Gastrocnemius medialis (tissue), 4 donors: ENCODE measurements around the gene FGD4. TPM values are rescaled to one million over a fixed set of nuclear protein-coding genes. Genes with fewer than 3 reads are reported as not detected.

Experiments
- ATAC-seq, 2 donors: fragments of 150-250 bp; one replicate each; pipeline ENCODE4 v1.9.1; 2016
- DNase-seq, 2 donors: peaks; one replicate each; pipeline ENCODE4 v3.0.0-alpha.2; 2019
- H3K27ac ChIP-seq, 4 donors: fragments of 200-600 bp; sonication (generic); 1 replicate in 1 of 4; 2 replicates in 3 of 4; pipeline ENCODE4 v1.5.1; 2016 to 2018; ENCODE audit warnings: mild to moderate bottlenecking in 2 of 4, moderate library complexity in 1 of 4
- H3K27me3 ChIP-seq, 3 donors: fragments of 200-600 bp; sonication (generic) in 2 of 3; 1 replicate in 1 of 3; 2 replicates in 2 of 3; pipeline versions ENCODE4 v1.5.1 to v1.6.0; 2016 to 2019; ENCODE audit warnings: mild to moderate bottlenecking in 1 of 3, moderate library complexity in 1 of 3
- H3K36me3 ChIP-seq, 2 donors: fragments of 200-600 bp; sonication (generic) in 1 of 2; one replicate each; pipeline ENCODE4 v1.5.1; 2017 to 2018
- H3K4me1 ChIP-seq, 2 donors: fragments of 200-600 bp; sonication (generic) in 1 of 2; one replicate each; pipeline ENCODE4 v1.5.1; 2016 to 2017; ENCODE audit warnings: mild to moderate bottlenecking in 2 of 2
- H3K4me3 ChIP-seq, 4 donors: fragments of 200-600 bp; sonication (generic) in 3 of 4; 1 replicate in 1 of 4; 2 replicates in 3 of 4; pipeline ENCODE4 v1.5.1; 2016 to 2019; ENCODE audit warnings: mild to moderate bottlenecking in 2 of 4
- H3K9me3 ChIP-seq, 3 donors: fragments of 200-600 bp; sonication (generic) in 2 of 3; 1 replicate in 1 of 3; 2 replicates in 2 of 3; pipeline ENCODE4 v1.5.1; 2016 to 2019
- CTCF ChIP-seq, 5 experiments: fragments of 450-650 bp in 3 of 5; fragments of 200-600 bp in 2 of 5; sonication (generic) in 2 of 5; IDR thresholded peaks in 4 of 5; conservative IDR thresholded peaks in 1 of 5; 1 replicate in 4 of 5; 2 replicates in 1 of 5; pipeline ENCODE4 v1.5.1; 2016 to 2019; ENCODE audit warnings: antibody characterized with exemption in 5 of 5, mild to moderate bottlenecking in 3 of 5, moderate library complexity in 3 of 5
- POLR2A ChIP-seq, 2 donors: fragments of 450-650 bp; IDR thresholded peaks; one replicate each; pipeline ENCODE4 v1.6.1; 2017; ENCODE audit warnings: antibody characterized with exemption in 2 of 2, mild to moderate bottlenecking in 2 of 2, moderate library complexity in 2 of 2
- in situ Hi-C, 4 donors: fragments of 200-750 bp; cut with MboI; loops; one replicate each; pipeline versions ENCODE4 v1.15.0 to v1.8.0; 2017; ENCODE audit warnings: low sequenced_read_pairs in 4 of 4
- intact Hi-C: fragments of 100-400 bp; cut with DNase I; formaldehyde crosslinking; loops from one replicate; pipeline ENCODE4 v1.15.1; 2023; ENCODE audit warnings: low total_unique reads
- total RNA-seq, 4 donors: library from RNA; depleted of rRNA; stranded (reverse); fragments of >200 nt; gene quantifications; one replicate each; pipeline versions ENCODE4 v1.1.0 to v1.2.3, GENCODE V29; 2016

The FGD4 gene
- total RNA-seq, 4 donors from 2014 or later: 18.8 to 60.3 (median 40.8) TPM

GRCh38 chr12:32551058-32551457, 151.7 kb downstream of the FGD4 start:
- Histone ChIP-seq H3K4me3 (no peak overlapping the region), H3K4me1 (peaks cover 44 to 51% of the 10 kb centered on the region in 2 donors), H3K27ac (peak overlapping the region in 2 of 4 donors; percentile 18 to 26), H3K9me3 (no peaks in the 10 kb centered on the region), H3K27me3 (no peaks in the 10 kb centered on the region), H3K36me3 (no peaks in the 10 kb centered on the region)
- ATAC-seq (peak in 1 of 2 donors; percentile 5), DNase-seq (no peak)
- intact Hi-C loops (no loop called here), in situ Hi-C loops (loop anchor here in 1 of 4 donors (25.0 kb wide), 1 partner anchor 89 kb away; no protein-coding TSS in a partner anchor)
- TF ChIP-seq POLR2A (IDR thresholded peaks at IDR 0.05): no peak
- TF ChIP-seq CTCF (IDR thresholded peaks at IDR 0.05 in 4 of 5, conservative IDR thresholded peaks at IDR 0.05 in 1 of 5): no peak

DNA sequence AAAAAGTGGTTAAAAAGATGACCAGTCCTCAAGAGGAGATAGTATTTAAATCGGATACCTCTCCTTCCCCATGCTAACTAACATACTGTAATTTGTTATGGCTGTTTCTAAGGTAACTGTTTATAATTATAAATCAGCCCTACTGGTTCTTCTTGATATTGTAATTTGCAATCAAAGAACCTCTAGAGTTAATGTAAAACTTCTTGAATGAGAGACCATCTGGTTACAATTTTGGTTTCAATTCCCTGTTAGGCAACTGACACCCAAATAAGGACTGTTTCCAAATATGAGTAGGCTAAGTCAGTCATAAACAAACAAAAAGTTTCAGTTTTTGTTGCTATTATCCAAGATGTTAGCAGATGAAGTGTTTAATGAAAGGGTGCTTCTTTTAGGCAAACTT, 159.5 kb downstream of the FGD4 start:
- Histone ChIP-seq H3K9me3 (no peaks in the 10 kb centered on the region), H3K4me1 (peaks cover 39 to 50% of the 10 kb centered on the region in 2 donors), H3K36me3 (no peaks in the 10 kb centered on the region), H3K27ac (peak overlapping the region; percentile 64 to 81 (median 74)), H3K27me3 (no peaks in the 10 kb centered on the region), H3K4me3 (peak overlapping the region; percentile 15 to 40 (median 26))
- peak in 1 of 5 experiments; percentile 20 for TF ChIP-seq CTCF (IDR thresholded peaks at IDR 0.05 in 4 of 5, conservative IDR thresholded peaks at IDR 0.05 in 1 of 5)
- TF ChIP-seq POLR2A (IDR thresholded peaks at IDR 0.05): no peak
- in situ Hi-C loops (loop anchor here in 1 of 4 donors (25.0 kb wide), 1 partner anchor 97 kb away; no protein-coding TSS in a partner anchor), intact Hi-C loops (no loop called here)
- ATAC-seq: peak; percentile 44 to 53
- DNase-seq: no peak

DNA sequence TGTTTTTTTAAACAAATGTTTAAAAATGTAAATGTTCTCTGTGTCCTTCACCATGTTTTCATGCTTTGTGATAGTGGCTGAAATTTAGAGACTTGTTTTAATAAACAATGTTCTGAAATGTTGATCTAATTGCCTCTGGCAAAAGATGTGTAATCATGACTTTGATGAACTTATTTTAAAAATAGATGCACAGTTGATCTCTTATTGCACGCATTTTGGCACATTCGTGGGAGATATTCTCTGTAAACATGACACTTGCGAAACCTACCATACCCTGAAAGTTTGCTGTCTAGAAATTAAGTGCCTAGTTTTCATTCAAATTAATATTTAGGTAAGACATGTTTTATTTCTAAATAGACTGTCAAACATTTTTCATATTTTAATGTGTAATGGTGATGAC, 160.1 kb downstream of the FGD4 start:
- peak in 1 of 2 donors; percentile 34 for DNase-seq
- Histone ChIP-seq H3K27ac (peak overlapping the region; percentile 64 to 81 (median 74)), H3K27me3 (no peaks in the 10 kb centered on the region), H3K36me3 (no peaks in the 10 kb centered on the region), H3K4me1 (peaks cover 42 to 53% of the 10 kb centered on the region in 2 donors), H3K4me3 (peak overlapping the region; percentile 15 to 40 (median 26)), H3K9me3 (no peaks in the 10 kb centered on the region)
- in situ Hi-C loops: loop anchor here in 1 of 4 donors (25.0 kb wide), 1 partner anchor 97 kb away; no protein-coding TSS in a partner anchor
- TF ChIP-seq CTCF (IDR thresholded peaks at IDR 0.05 in 4 of 5, conservative IDR thresholded peaks at IDR 0.05 in 1 of 5): no peak
- TF ChIP-seq POLR2A (IDR thresholded peaks at IDR 0.05): no peak
- ATAC-seq: peak; percentile 53 to 77
- intact Hi-C loops: no loop called here

DNA sequence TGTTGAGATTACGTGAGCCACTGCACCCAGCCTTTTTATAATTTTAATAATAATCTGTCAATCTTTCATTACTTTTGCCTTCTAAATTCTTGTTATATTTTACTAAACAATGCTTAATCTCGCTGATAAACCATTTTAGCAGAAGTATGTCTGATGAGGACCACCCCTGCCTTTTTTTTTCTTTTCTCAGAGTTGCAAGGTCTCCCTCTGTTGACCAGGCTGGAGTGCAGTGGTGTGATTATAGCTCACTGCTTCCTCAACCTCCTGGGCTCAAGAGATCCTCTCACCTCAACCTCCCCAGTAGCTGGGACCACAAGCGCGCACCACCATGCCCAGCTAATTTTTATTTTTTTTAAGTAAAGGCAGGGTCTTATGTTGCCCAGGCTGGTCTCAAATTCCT, 161.2 kb downstream of the FGD4 start:
- intact Hi-C loops (loop anchor here (5.0 kb wide), 1 partner anchor 103 kb away; no protein-coding TSS in a partner anchor), in situ Hi-C loops (loop anchor here in 1 of 4 donors (25.0 kb wide), 1 partner anchor 98 kb away; no protein-coding TSS in a partner anchor)
- no peaks in the 10 kb centered on the region for H3K9me3 ChIP-seq
- H3K27ac ChIP-seq: peak overlapping the region; percentile 64 to 81 (median 74)
- no peak for DNase-seq
- H3K27me3 ChIP-seq: no peaks in the 10 kb centered on the region
- no peak for TF ChIP-seq CTCF (IDR thresholded peaks at IDR 0.05 in 4 of 5, conservative IDR thresholded peaks at IDR 0.05 in 1 of 5)
- no peak for TF ChIP-seq POLR2A (IDR thresholded peaks at IDR 0.05)
- ATAC-seq: no peak
- peaks cover 43 to 56% of the 10 kb centered on the region in 2 donors for H3K4me1 ChIP-seq
- H3K36me3 ChIP-seq: peaks cover 0 to 6% of the 10 kb centered on the region in 2 donors
- no peak overlapping the region for H3K4me3 ChIP-seq
